Esophagus (tissue), 2 donors: ENCODE results near the gene OST4. TPM values are rescaled to one million over a fixed set of nuclear protein-coding genes. Genes with fewer than 3 reads are reported as not detected.
A peak's percentile ranks its signal among the peaks of the same experiment; 100 is the strongest.

Experiments used
- H3K27ac ChIP-seq, 2 donors: one replicate each; pipeline ENCODE4 v1.5.1; 2013; ENCODE audit warnings: low read depth in 2 of 2, mild to moderate bottlenecking in 2 of 2, inconsistent platforms in 1 of 2, low read length in 1 of 2, moderate library complexity in 1 of 2
- H3K27me3 ChIP-seq, 2 donors: one replicate each; pipeline ENCODE4 v1.6.1; 2013; ENCODE audit warnings: low read length in 2 of 2, control low read depth in 1 of 2, mild to moderate bottlenecking in 1 of 2; ENCODE audit not compliant: insufficient read depth in 2 of 2, control insufficient read depth in 1 of 2
- H3K36me3 ChIP-seq, 2 donors: one replicate each; pipeline ENCODE4 v1.6.1; 2013; ENCODE audit warnings: low read length in 1 of 2; ENCODE audit not compliant: control insufficient read depth in 2 of 2, insufficient read depth in 2 of 2
- H3K4me1 ChIP-seq, 2 donors: one replicate each; pipeline ENCODE4 v1.6.1; 2013; ENCODE audit warnings: low read length in 1 of 2; ENCODE audit not compliant: control insufficient read depth in 2 of 2, insufficient read depth in 2 of 2
- H3K4me3 ChIP-seq, 2 donors: one replicate each; pipeline ENCODE4 v1.5.1; 2013; ENCODE audit warnings: low read length in 2 of 2, mild to moderate bottlenecking in 2 of 2, low read depth in 1 of 2, moderate library complexity in 1 of 2
- H3K9me3 ChIP-seq, 2 donors: one replicate each; pipeline ENCODE4 v1.6.1; 2013; ENCODE audit warnings: mild to moderate bottlenecking in 2 of 2, low read depth in 1 of 2, low read length in 1 of 2, moderate library complexity in 1 of 2; ENCODE audit not compliant: control insufficient read depth in 2 of 2, insufficient read depth in 1 of 2
- WGBS, 2 donors: extraction: QIAGEN DNeasy Blood & Tissue Kit; methylation state at CpG; one replicate each; pipeline ENCODE4 v1.1.7; 2013; 5-methylcytosine and 5-hydroxymethylcytosine counted together
- polyA plus RNA-seq, 2 donors: library from polyadenylated mRNA; stranded (reverse); fragments of 200-250 nt; gene quantifications; one replicate each; pipeline ENCODE4 v1.2.3, GENCODE V29; 2013
- donor health status: healthy with polysubstance abuse.
- donor health status: Bipolar disorder and iron deficiency.

The OST4 gene
- polyA plus RNA-seq, 2 donors, result 203 to 358 TPM

DNA sequence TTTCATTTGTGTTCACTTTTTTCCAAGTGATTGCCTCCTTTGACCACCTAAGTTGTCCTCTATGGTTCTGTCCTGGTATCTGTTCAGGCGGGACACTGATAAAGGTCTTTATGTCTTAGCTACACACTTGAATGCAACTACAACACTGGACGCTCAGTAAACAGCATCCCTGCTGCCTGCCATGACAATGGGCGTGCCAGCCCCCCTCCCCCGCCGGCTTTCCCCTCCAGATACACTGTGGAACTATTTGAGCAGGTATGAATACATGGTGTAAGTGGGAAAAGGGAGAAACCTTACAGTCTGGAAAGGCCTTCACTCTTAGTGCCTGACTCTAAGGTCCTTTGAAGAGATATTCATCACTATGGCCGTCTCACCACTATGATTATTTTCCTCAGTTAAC, 14.3 kb downstream of the OST4 start:
- Histone ChIP-seq H3K4me1 (no peaks in the 10 kb centered on the region), H3K36me3 (peaks cover 12 to 21% of the 10 kb centered on the region in 2 donors), H3K27ac (no peak overlapping the region), H3K9me3 (no peaks in the 10 kb centered on the region), H3K27me3 (no peaks in the 10 kb centered on the region), H3K4me3 (no peak overlapping the region)
- 92 to 94% methylated on average over 6 of the region's 6 CpGs for WGBS, 2 donors

DNA sequence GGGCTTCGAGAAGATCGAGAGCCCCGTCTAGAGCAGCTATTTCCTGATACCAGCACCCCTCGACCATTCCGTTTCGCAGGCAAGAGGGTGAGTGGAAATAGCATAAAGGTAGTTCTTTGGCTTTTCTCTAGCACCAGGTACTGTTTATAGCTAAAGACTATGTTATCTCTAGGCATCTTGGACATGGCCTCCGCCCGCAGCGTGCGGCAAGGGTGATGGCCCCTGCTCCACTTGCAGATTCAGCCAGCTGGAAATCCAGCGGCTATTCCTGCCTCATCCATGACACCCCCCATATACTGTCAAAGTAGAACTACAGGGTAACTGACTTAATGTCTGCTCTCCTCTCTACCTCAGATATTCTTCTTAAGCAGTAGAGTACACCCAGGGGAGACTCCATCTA, 16.7 kb downstream of the OST4 start:
- Histone ChIP-seq H3K4me1 (no peaks in the 10 kb centered on the region), H3K9me3 (no peaks in the 10 kb centered on the region), H3K36me3 (peaks cover 12 to 21% of the 10 kb centered on the region in 2 donors), H3K27ac (no peak overlapping the region), H3K27me3 (no peaks in the 10 kb centered on the region), H3K4me3 (no peak overlapping the region)
- 93 to 95% methylated on average over 11 of the region's 11 CpGs for WGBS, 2 donors

DNA sequence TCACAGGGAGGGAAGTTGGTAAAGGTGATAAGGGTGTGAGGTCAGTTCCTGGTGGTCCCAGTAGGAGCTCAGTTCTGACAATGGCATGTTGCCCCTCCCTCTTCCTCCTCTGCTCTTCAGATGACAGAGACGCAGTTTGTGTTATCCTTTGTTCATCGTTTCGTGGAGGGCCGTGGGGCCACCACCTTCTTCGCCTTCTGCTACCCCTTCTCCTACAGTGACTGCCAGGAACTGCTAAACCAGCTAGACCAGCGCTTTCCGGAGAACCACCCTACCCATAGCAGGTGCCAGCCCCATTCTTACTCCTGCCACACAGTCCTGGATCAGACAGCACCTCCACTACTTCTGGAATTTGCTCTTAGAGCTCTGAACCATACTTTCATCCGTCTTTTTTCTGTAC, 17.7 kb downstream of the OST4 start:
- WGBS, 2 donors, result 87 to 91% methylated on average over 8 of the region's 8 CpGs
- peaks cover 8 to 19% of the 10 kb centered on the region in 2 donors for H3K36me3 ChIP-seq

DNA sequence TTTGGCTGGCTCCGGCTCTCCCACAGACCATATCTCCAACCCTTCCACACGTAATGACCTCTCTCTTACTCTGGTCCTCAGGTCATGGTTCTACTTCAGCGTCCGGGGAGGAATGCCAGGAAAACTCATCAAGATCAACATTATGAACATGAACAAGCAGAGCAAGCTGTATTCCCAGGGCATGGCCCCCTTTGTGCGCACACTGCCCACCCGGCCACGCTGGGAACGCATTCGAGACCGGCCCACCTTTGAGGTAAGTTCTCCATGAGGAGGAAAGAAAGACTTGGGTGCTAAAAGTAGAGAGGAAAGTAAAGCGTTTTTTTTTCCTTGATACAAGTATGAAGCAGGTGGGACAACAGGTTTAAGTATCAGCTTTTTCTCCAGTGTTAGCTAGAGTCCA, 18.1 kb downstream of the OST4 start:
- H3K4me1 ChIP-seq, result no peaks in the 10 kb centered on the region
- no peaks in the 10 kb centered on the region for H3K9me3 ChIP-seq
- H3K4me3 ChIP-seq, result no peak overlapping the region
- H3K27ac ChIP-seq, result no peak overlapping the region
- H3K36me3 ChIP-seq, result peaks cover 8 to 18% of the 10 kb centered on the region in 2 donors
- WGBS, 2 donors, result 85 to 88% methylated on average over 11 of the region's 11 CpGs
- H3K27me3 ChIP-seq, result no peaks in the 10 kb centered on the region

More for the DNA sequence above, 17.7 kb downstream of the OST4 start:
- H3K4me3 ChIP-seq, result no peak overlapping the region
- H3K27me3 ChIP-seq, result no peaks in the 10 kb centered on the region
- H3K9me3 ChIP-seq, result no peaks in the 10 kb centered on the region
- H3K27ac ChIP-seq, result no peak overlapping the region
- no peaks in the 10 kb centered on the region for H3K4me1 ChIP-seq

DNA sequence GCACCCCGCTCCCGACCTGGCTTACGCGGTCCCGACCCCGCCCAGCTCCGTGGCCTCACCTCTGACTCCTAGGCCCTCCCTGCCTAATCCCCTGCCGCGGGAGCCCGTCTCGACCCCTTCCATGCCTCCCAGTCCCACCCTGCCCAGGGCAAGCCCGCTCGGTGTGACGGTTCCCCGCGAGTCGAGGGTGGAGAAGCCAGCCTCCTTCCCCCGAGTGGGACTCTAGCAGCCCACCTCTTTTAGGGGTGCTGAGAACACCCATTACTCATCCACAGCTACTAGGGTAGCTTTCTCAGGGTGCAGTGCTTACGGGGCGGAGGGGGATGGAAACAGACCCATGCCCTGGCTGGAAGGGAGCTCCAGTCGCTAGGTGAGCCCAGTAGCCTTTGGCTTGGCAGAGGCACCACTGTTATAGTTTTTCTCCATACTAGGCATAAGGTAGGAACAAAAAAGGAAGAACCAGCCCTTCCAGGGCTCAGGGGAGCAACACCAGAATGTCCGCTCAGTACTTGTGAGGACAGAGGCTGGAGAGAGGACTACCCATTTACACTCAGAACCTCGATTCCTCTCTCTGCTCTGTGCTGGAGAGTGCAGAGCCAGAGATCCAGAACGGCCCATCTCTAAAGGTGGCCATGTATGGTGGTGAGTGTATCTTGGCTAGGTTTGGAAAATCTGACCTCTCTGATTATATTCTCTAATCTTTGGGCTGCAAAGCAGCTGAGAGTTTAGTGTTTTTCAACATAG, 19.4 kb downstream of the OST4 start:
- 3 to 4% methylated on average over 24 of the region's 24 CpGs for WGBS, 2 donors
- no peaks in the 10 kb centered on the region for H3K27me3 ChIP-seq
- H3K27ac ChIP-seq, result peak overlapping the region; percentile 91 to 93
- peaks cover 8 to 16% of the 10 kb centered on the region in 2 donors for H3K36me3 ChIP-seq
- H3K9me3 ChIP-seq, result no peaks in the 10 kb centered on the region
- H3K4me3 ChIP-seq, result peak overlapping the region; percentile 60 to 74
- H3K4me1 ChIP-seq, result no peaks in the 10 kb centered on the region

DNA sequence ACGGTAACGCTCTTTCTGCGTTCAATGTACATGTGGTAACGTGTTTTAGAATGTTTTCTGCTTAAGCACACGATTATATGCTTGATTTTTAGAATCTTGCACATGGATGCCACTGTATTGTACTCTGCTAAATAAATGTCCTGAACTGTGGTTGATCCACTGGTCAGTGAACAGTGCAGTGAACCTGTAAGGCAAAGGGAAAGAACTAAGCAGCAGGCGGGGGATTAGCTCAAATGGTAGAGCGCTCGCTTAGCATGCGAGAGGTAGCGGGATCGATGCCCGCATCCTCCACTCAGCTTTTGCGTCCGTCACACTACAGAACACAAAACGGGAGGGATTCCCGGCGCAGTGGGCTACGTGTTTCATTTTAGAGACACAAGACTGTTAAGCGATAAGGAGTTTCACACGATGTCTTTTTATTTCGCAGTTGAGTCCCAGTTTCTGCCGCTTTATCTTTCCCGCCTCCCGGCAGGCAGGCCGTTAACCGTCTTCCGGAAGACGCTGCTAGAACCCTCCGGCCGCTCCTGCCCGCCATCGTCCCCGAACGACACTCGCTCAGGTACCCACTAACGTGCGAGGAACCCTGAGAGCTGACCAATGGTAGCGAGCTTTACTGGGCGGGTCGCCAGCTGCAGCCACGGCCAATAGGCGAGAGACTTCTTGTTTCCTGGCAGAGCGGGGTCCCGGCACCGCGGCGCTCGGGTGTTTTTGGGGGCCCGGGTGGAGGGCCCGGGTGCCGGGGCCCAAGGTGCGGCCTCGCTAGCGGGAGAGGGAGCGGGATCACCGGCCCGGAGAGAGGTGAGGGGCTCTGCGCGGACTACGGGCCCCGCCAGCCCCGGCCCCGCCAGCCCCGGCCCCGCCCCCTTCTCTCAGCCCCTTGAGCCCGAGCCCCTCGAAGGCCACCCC, 20.2 kb downstream of the OST4 start, which contains the start of gene AGBL5:
AGBL5 (plus strand) TSS at position 673 of the 906 bp plus-strand sequence. CDS start 1,291 bp downstream, outside the sequence.
- Histone ChIP-seq H3K9me3 (no peaks in the 10 kb centered on the region), H3K27ac (peak within 1 kb of the TSS; percentile 91 to 93), H3K27me3 (no peaks in the 10 kb centered on the region), H3K4me3 (peak within 1 kb of the TSS; percentile 60 to 74), H3K36me3 (peaks cover 8 to 16% of the 10 kb centered on the region in 2 donors), H3K4me1 (no peaks in the 10 kb centered on the region)
- WGBS, 2 donors, result 0 to 1% methylated on average over 59 to 67 of the region's 67 CpGs

DNA sequence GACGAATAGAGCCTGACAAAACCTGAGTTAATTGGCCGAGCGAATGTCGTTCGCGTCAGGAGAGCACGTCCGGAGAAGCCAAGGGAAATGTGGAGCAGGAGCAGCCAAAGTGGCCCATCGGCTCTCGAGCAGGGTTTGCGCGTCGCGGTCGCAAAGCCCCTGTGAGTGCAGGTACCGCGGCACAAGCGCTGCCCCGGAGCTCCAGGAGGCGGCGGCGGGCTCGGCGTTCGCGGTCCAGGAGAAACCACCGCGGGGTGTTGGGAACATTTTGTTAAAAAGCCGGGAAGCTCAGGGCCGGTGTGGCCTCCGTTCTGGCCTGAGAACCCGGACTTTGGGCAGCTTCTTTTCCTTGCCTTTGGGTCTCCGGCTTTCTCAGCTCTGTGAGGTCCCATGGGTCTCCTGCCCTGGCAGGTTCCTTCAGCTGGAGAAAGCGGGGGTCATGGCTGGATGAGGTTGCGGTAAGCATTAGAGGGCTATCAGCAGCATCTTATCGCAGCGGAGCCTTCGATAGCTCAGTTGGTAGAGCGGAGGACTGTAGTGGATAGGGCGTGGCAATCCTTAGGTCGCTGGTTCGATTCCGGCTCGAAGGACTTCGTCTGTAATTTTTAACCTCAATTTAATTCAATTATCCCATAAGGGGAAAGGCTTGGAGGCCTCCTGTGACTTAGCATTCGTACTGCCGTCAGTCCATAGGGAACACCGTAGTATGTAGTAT, 21.0 kb downstream of the OST4 start:
- H3K27ac ChIP-seq, result peak overlapping the region; percentile 91 to 93
- no peaks in the 10 kb centered on the region for H3K27me3 ChIP-seq
- H3K4me1 ChIP-seq, result no peaks in the 10 kb centered on the region
- 0% methylated on average over 48 of the region's 48 CpGs for WGBS, 2 donors
- H3K9me3 ChIP-seq, result no peaks in the 10 kb centered on the region
- H3K36me3 ChIP-seq, result peaks cover 5 to 11% of the 10 kb centered on the region in 2 donors
- H3K4me3 ChIP-seq, result peak overlapping the region; percentile 60 to 74

DNA sequence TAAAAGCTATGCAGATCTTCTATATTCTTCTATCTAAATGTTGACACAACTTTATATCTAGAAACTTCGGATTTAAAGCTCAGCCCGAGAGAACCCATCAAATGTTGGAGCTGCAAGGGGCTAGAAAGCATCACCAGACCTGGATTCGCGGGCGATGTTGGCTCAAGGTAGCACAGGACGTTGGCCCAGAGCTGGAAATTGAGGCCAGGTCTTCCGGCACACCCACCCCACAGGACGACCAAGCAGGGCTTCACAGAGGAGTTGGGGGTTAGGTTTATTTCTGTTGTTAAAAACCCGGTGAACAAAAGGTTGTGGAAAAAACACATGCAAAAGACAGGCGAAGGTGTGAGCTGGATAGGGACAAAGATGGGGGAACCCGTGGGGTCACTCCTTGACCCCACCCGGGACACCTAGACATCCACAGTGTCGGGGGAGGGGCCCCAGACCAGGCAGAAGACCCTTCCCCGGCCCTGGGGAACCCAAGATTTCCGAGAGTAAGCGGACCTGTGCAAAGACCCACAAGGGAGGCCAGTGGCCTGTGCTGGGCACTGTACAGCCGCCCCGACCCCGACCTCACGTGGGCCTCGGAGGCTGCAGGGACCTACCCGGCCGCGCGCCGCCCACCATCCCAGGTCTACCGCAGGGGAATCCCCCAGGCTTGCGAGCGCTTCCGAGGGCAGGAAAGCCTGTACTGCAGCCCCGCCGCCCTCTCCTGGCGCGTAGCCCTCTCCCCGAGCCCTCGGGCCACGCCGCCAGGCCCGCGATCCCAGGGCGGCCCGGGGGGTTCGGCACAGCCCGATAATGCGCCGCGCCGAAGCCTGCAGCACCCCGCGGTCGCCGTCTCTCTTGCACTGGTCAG, 21.8 kb downstream of the OST4 start:
- Histone ChIP-seq H3K9me3 (no peaks in the 10 kb centered on the region), H3K4me1 (no peaks in the 10 kb centered on the region), H3K27ac (peak overlapping the region; percentile 72 to 90), H3K4me3 (peak overlapping the region; percentile 60 to 68), H3K27me3 (no peaks in the 10 kb centered on the region), H3K36me3 (peaks cover 0 to 9% of the 10 kb centered on the region in 2 donors)
- 8 to 12% methylated on average over 47 to 52 of the region's 52 CpGs for WGBS, 2 donors
